CD8-positive, alpha-beta memory T cell (primary cell): Measurements from ENCODE around the gene ITIH5. TPM values are rescaled to one million over a fixed set of nuclear protein-coding genes. Genes with fewer than 3 reads are reported as not detected.

ENCODE experiments used
- CTCF ChIA-PET: fragments of 350-600 bp; sonication (Branson Sonifier 250); formaldehyde crosslinking; loops from one replicate; lab custom pipeline; 2021; ENCODE audit warnings: antibody characterized with exemption; lab: Charles Lee
- POLR2A ChIA-PET: fragments of 350-600 bp; sonication (Branson Sonifier 250); formaldehyde crosslinking; loops from one replicate; lab custom pipeline; 2021; ENCODE audit warnings: antibody characterized with exemption; lab: Charles Lee
- DNase-seq, 5 donors: peaks; one replicate each; pipeline versions ENCODE4 v3.0.0 to v3.0.0-alpha.2; 2020 to 2022; ENCODE audit warnings: mixed read lengths in 1 of 5
- H3K27ac ChIP-seq: one replicate; pipeline ENCODE4 v1.7.0; 2013; ENCODE audit warnings: low read depth, mild to moderate bottlenecking, low read length, moderate library complexity
- H3K27me3 ChIP-seq: 2 replicates; pipeline ENCODE4 v1.7.0; 2013; ENCODE audit warnings: low read length, mild to moderate bottlenecking; ENCODE audit not compliant: insufficient read depth, poor library complexity, severe bottlenecking
- H3K36me3 ChIP-seq: 2 replicates; pipeline ENCODE4 v1.7.0; 2013; ENCODE audit warnings: mild to moderate bottlenecking, low read length, moderate library complexity; ENCODE audit not compliant: insufficient read depth
- H3K4me1 ChIP-seq: 2 replicates; pipeline ENCODE4 v1.7.0; 2013; ENCODE audit warnings: mild to moderate bottlenecking, low read length, moderate library complexity; ENCODE audit not compliant: insufficient read depth
- H3K4me3 ChIP-seq: 2 replicates; pipeline ENCODE4 v1.7.0; 2013; ENCODE audit warnings: mild to moderate bottlenecking, low read length
- H3K9me3 ChIP-seq: 2 replicates; pipeline ENCODE4 v1.7.0; 2013; ENCODE audit warnings: mild to moderate bottlenecking, low read length
- H3K27ac Mint-ChIP-seq, 8 donors: one replicate each; pipeline ENCODE4 v1.8.0; 2020 to 2021; ENCODE audit warnings: mixed read lengths in 8 of 8, mild to moderate bottlenecking in 6 of 8, inconsistent platforms in 3 of 8, moderate library complexity in 3 of 8
- H3K27me3 Mint-ChIP-seq, 2 donors: one replicate each; pipeline ENCODE4 v1.8.0; 2020 to 2021; ENCODE audit warnings: mixed read lengths in 2 of 2, mild to moderate bottlenecking in 1 of 2, moderate library complexity in 1 of 2
- H3K36me3 Mint-ChIP-seq, 3 donors: one replicate each; pipeline ENCODE4 v1.8.0; 2020 to 2021; ENCODE audit warnings: mixed read lengths in 3 of 3, inconsistent platforms in 1 of 3, mild to moderate bottlenecking in 1 of 3
- H3K4me1 Mint-ChIP-seq, 3 donors: one replicate each; pipeline ENCODE4 v1.8.0; 2020 to 2021; ENCODE audit warnings: mixed read lengths in 3 of 3, inconsistent platforms in 1 of 3, mild to moderate bottlenecking in 1 of 3
- H3K4me3 Mint-ChIP-seq, 7 donors: one replicate each; pipeline ENCODE4 v1.8.0; 2020 to 2021; ENCODE audit warnings: mixed read lengths in 7 of 7, mild to moderate bottlenecking in 6 of 7, moderate library complexity in 4 of 7, inconsistent platforms in 2 of 7
- H3K9me3 Mint-ChIP-seq, 5 donors: one replicate each; pipeline ENCODE4 v1.8.0; 2020 to 2022; ENCODE audit warnings: mixed read lengths in 5 of 5, mild to moderate bottlenecking in 3 of 5, moderate library complexity in 2 of 5, inconsistent platforms in 1 of 5
- polyA plus RNA-seq: library from polyadenylated mRNA; unstranded; fragments of 300-500 nt; fragmentation: Illumina TruSeq; gene quantifications from one replicate; pipeline ENCODE4 v1.2.3, GENCODE V29; 2021
- total RNA-seq, 2 experiments: library from RNA; stranded (reverse); gene quantifications; one replicate each; pipeline ENCODE4 v1.2.3, GENCODE V29; 2021

The ITIH5 gene
- total and polyA plus RNA-seq, 3 experiments from 2014 or later: not detected

- Mint-ChIP-seq H3K4me3 (no peak overlapping the region), H3K36me3 (no peaks in the 10 kb centered on the region), H3K9me3 (peaks cover 0 to under 1% (median 0%) of the 10 kb centered on the region in 5 donors), H3K4me1 (no peaks in the 10 kb centered on the region), H3K27ac (no peak overlapping the region), H3K27me3 (peaks cover 5 to 13% of the 10 kb centered on the region in 2 donors)
- CTCF ChIA-PET: no interaction called here
- Histone ChIP-seq H3K27me3 (no peaks in the 10 kb centered on the region), H3K4me1 (no peaks in the 10 kb centered on the region), H3K4me3 (no peak overlapping the region), H3K9me3 (no peaks in the 10 kb centered on the region), H3K27ac (no peak overlapping the region), H3K36me3 (no peaks in the 10 kb centered on the region)
- DNase-seq: no peak
- POLR2A ChIA-PET: no interaction called here
These were observed 55.9 kb downstream of the ITIH5 start for GRCh38 chr10:7610651-7611389.

DNA sequence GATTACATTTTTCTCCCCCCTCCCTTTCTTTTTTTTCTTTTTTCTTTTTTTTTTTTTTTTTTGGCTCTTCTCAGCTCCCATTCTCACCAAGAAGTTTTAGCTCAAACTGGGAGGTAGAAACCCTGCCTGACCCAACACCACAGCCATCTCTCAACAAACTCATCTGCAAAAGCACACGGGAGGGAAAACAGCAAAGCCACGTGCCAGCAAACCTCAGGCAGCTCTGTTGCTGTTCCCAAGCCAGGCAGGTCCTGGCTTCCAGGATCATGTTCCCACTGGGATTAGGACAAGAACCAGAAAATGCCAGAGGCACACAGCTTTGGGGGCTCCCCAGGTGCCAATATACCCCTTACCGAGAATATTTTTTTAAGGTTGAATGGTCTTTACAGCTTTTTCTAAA is 56.7 kb downstream of the ITIH5 start:
- H3K27me3 Mint-ChIP-seq: peaks cover 5 to 9% of the 10 kb centered on the region in 2 donors
- H3K36me3 ChIP-seq: no peaks in the 10 kb centered on the region
- H3K4me1 Mint-ChIP-seq: no peaks in the 10 kb centered on the region
- ChIA-PET POLR2A (no interaction called here), CTCF (no interaction called here)
- no peak overlapping the region for H3K4me3 Mint-ChIP-seq
- no peaks in the 10 kb centered on the region for H3K36me3 Mint-ChIP-seq
- no peaks in the 10 kb centered on the region for H3K9me3 ChIP-seq
- H3K27ac Mint-ChIP-seq: no peak overlapping the region
- no peaks in the 10 kb centered on the region for H3K9me3 Mint-ChIP-seq
- no peak overlapping the region for H3K27ac ChIP-seq
- no peaks in the 10 kb centered on the region for H3K27me3 ChIP-seq
- H3K4me3 ChIP-seq: no peak overlapping the region
- no peak for DNase-seq
- no peaks in the 10 kb centered on the region for H3K4me1 ChIP-seq

DNA sequence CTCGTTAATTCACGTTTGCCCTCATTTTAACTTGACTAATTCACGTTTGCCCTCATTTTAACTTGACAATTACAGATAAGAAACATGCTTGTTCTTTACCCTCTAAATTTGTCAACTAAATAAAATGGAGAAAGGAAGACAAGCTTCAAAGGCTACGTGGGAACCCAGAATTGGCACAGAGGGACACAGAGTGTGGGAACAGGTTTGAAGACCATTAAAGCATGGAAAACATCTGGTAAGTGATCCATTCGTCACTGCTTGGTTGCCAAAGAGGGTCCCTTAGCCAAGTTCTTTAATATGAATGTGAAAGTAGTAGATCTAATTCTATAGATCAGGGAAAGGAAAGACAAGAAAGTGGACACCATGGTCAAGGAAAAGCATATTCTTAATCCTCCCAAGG is 57.2 kb downstream of the ITIH5 start:
- ChIA-PET CTCF (no interaction called here), POLR2A (no interaction called here)
- Mint-ChIP-seq H3K9me3 (no peaks in the 10 kb centered on the region), H3K4me3 (no peak overlapping the region), H3K36me3 (no peaks in the 10 kb centered on the region), H3K27ac (no peak overlapping the region), H3K27me3 (peaks cover 3 to 8% of the 10 kb centered on the region in 2 donors), H3K4me1 (no peaks in the 10 kb centered on the region)
- no peaks in the 10 kb centered on the region for H3K9me3 ChIP-seq
- H3K4me1 ChIP-seq: no peaks in the 10 kb centered on the region
- no peak for DNase-seq
- H3K36me3 ChIP-seq: no peaks in the 10 kb centered on the region
- H3K27ac ChIP-seq: no peak overlapping the region
- no peaks in the 10 kb centered on the region for H3K27me3 ChIP-seq
- H3K4me3 ChIP-seq: no peak overlapping the region

DNA sequence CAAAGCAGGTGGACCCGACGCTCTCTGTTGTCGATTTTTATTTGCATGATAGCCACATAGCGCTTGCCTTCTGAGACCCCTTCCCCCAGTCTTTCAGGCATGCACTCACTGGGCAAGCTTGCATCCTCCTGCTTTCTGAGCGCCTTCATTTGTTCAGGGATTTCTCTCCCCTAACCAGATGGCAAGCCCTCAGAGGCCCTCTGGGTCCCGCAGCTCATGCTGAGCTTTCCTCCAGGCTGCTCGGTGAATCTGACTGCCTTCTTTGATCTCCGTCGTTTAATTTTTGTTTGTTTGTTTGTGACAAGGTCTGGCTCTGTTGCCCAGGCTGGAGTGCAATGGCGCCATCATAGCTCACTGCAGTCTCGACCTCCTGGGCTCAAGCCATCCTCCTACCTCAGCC is 58.8 kb downstream of the ITIH5 start:
- ChIA-PET CTCF (no interaction called here), POLR2A (no interaction called here)
- H3K4me3 ChIP-seq: no peak overlapping the region
- no peaks in the 10 kb centered on the region for H3K27me3 ChIP-seq
- Mint-ChIP-seq H3K4me1 (no peaks in the 10 kb centered on the region), H3K36me3 (peaks cover 0 to 1% (median 1%) of the 10 kb centered on the region in 3 donors), H3K27me3 (peaks cover 4 to 6% of the 10 kb centered on the region in 2 donors), H3K27ac (no peak overlapping the region), H3K4me3 (no peak overlapping the region), H3K9me3 (no peaks in the 10 kb centered on the region)
- no peaks in the 10 kb centered on the region for H3K36me3 ChIP-seq
- H3K27ac ChIP-seq: no peak overlapping the region
- no peaks in the 10 kb centered on the region for H3K4me1 ChIP-seq
- no peak for DNase-seq
- no peaks in the 10 kb centered on the region for H3K9me3 ChIP-seq

DNA sequence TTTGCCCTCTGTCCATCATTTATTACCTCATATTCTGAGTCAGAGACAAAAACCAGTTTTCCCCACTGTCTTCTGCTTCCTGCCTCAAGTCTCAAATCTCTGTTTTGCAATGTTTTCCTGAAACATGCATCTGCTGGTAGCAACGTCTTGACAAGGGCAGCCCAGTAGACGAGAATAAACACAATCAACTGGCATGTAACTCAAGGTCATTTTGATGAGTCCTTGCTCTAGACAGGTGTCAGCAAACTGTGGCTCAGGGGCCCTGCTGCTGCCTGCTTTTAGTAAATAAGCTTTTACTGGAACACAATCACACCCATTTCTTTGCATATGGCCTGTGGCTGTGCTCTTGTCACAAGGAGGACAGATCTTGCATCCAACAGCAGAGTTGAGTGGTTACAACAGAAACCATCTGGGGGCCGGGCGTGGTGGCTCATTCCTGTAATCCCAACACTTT is 59.8 kb downstream of the ITIH5 start:
- H3K27me3 ChIP-seq: no peaks in the 10 kb centered on the region
- H3K27ac Mint-ChIP-seq: no peak overlapping the region
- no peak for DNase-seq
- H3K27ac ChIP-seq: no peak overlapping the region
- no peak overlapping the region for H3K4me3 Mint-ChIP-seq
- no peaks in the 10 kb centered on the region for H3K4me1 ChIP-seq
- H3K27me3 Mint-ChIP-seq: peaks cover 5 to 16% of the 10 kb centered on the region in 2 donors
- no peaks in the 10 kb centered on the region for H3K9me3 Mint-ChIP-seq
- no peak overlapping the region for H3K4me3 ChIP-seq
- no peaks in the 10 kb centered on the region for H3K9me3 ChIP-seq
- no peaks in the 10 kb centered on the region for H3K36me3 ChIP-seq
- H3K4me1 Mint-ChIP-seq: no peaks in the 10 kb centered on the region
- peaks cover 0 to 4% (median 1%) of the 10 kb centered on the region in 3 donors for H3K36me3 Mint-ChIP-seq
- CTCF ChIA-PET: no interaction called here
- POLR2A ChIA-PET: no interaction called here

DNA sequence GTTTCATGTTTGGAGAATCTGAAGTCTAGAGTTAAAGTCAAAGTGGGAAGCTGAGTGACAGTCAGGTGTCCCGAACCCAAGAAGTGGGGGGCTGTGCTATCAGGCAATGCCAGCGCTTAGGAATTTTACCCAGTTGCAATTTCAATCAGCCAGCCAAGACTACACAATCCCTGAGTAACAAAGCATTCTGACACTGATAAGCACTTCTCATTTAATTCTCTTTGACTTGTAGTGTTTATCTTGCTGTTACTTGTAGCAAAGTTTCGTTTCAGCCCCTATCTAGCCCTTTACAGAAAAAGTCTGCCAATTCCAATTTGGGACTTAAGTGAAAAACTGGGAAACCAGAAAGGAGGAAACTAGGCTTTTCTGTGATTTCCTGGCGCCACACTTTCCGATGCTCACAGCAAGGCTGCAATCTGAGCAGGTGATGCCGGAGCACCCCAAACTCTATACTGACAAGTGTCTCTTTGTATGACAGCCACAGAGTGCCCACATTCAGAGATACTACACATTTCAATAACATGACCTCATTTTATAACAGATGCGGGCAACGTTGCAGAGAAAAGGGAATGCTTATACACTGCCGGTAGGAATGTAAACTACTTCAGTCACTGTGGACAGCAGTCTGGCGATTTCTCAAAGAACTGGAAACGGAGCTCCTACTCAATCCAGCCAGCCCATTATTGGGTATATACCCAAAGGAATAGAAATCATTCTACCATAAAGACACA is 61.0 kb downstream of the ITIH5 start:
- CTCF ChIA-PET: no interaction called here
- no peaks in the 10 kb centered on the region for H3K4me1 Mint-ChIP-seq
- DNase-seq: no peak
- peaks cover 5 to 17% of the 10 kb centered on the region in 2 donors for H3K27me3 Mint-ChIP-seq
- peaks cover 0 to 4% (median 1%) of the 10 kb centered on the region in 3 donors for H3K36me3 Mint-ChIP-seq
- no peaks in the 10 kb centered on the region for H3K4me1 ChIP-seq
- H3K27ac Mint-ChIP-seq: no peak overlapping the region
- no peaks in the 10 kb centered on the region for H3K9me3 ChIP-seq
- no peaks in the 10 kb centered on the region for H3K9me3 Mint-ChIP-seq
- no peak overlapping the region for H3K27ac ChIP-seq
- no peak overlapping the region for H3K4me3 Mint-ChIP-seq
- no peaks in the 10 kb centered on the region for H3K27me3 ChIP-seq
- no peak overlapping the region for H3K4me3 ChIP-seq
- H3K36me3 ChIP-seq: no peaks in the 10 kb centered on the region
- POLR2A ChIA-PET: no interaction called here

DNA sequence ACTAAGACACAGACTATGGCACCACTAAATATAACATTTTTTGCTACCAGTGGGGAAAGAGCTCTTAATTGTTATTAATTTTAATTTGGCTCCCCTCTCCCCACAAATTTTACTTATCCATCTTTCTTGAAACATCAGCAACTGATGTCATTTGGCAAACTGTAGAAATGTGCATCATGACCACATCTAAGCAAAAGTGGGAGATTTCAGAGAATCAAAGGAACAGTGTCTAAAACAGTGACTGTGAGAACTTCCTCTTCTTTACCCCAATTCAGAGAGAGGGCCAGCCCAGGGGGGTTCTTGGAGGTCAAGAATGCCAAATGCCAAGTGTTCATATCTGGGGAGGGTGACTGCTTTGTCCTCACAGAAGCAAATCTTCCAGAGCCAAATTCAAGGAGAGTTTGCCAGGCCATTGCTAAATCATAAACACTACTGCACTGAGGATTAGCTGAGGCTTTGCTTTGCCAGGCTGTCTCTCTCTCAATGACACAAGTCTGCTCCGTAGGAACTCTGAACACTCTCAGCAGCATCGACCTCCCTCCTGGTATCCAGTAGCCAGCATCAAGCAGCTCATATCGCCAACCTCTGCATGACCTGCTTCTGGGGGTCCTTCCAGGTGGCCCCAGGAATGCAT is 65.6 kb downstream of the ITIH5 start:
- H3K27me3 Mint-ChIP-seq: peaks cover 15 to 43% of the 10 kb centered on the region in 2 donors
- CTCF ChIA-PET: no interaction called here
- H3K27ac Mint-ChIP-seq: no peak overlapping the region
- Histone ChIP-seq H3K27me3 (no peaks in the 10 kb centered on the region), H3K36me3 (no peaks in the 10 kb centered on the region), H3K9me3 (no peaks in the 10 kb centered on the region), H3K4me1 (no peaks in the 10 kb centered on the region), H3K4me3 (no peak overlapping the region), H3K27ac (no peak overlapping the region)
- no peak overlapping the region for H3K4me3 Mint-ChIP-seq
- H3K36me3 Mint-ChIP-seq: peaks cover 0 to 4% (median 1%) of the 10 kb centered on the region in 3 donors
- H3K4me1 Mint-ChIP-seq: no peaks in the 10 kb centered on the region
- POLR2A ChIA-PET: no interaction called here
- H3K9me3 Mint-ChIP-seq: no peaks in the 10 kb centered on the region
- DNase-seq: no peak

DNA sequence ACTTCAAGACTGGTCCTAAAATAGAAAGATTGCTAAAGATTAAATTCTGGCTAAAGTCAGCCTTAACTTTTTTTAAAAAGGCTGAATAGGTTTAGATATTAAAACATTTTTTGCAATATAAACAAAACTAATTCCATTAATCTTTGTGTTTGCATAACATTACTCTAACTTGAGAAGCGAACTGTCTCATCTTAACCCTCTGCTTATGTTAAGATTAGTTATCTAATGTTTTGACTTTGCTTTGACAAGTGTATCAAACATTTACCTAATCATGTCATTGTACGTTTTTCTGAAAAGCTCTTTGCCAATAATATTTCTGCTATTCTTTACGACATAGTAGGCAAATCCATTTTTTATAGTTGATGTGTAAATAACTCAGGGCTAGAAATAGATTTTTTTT is 68.0 kb downstream of the ITIH5 start:
- no peaks in the 10 kb centered on the region for H3K9me3 ChIP-seq
- Mint-ChIP-seq H3K36me3 (peaks cover 0 to 4% (median 0%) of the 10 kb centered on the region in 3 donors), H3K27ac (no peak overlapping the region), H3K4me3 (no peak overlapping the region), H3K4me1 (no peaks in the 10 kb centered on the region), H3K27me3 (peaks cover 16 to 40% of the 10 kb centered on the region in 2 donors), H3K9me3 (no peaks in the 10 kb centered on the region)
- ChIA-PET POLR2A (no interaction called here), CTCF (no interaction called here)
- H3K4me1 ChIP-seq: no peaks in the 10 kb centered on the region
- H3K27ac ChIP-seq: no peak overlapping the region
- no peaks in the 10 kb centered on the region for H3K36me3 ChIP-seq
- H3K27me3 ChIP-seq: no peaks in the 10 kb centered on the region
- no peak overlapping the region for H3K4me3 ChIP-seq
- no peak for DNase-seq
